Endothelial cell of umbilical vein (primary cell): ENCODE data around the gene CAMSAP1. TPM values are rescaled to one million over a fixed set of nuclear protein-coding genes. Genes with fewer than 3 reads are reported as not detected.

Experiments used
- BruUV-seq: library from RNA; stranded (reverse); fragments of 400-500 nt; replicated peaks from 2 replicates; lab custom pipeline; 2021; lab: Mats Ljungman, UMichigan
- CTCF ChIA-PET: fragments of 300-600, 350-600 bp; sonication (Branson Sonifier 250); formaldehyde crosslinking; loops from one replicate; lab custom pipeline; 2021; ENCODE audit warnings: antibody characterized with exemption, inconsistent platforms; lab: Charles Lee
- POLR2A ChIA-PET: fragments of 300-600, 350-600 bp; sonication (Branson Sonifier 250); formaldehyde crosslinking; loops from one replicate; lab custom pipeline; 2021; ENCODE audit warnings: antibody characterized with exemption, inconsistent platforms; lab: Charles Lee
- DNase-seq: peaks from one replicate; pipeline ENCODE4 v3.0.0-alpha.2; 2011; ENCODE audit warnings: low read depth, low spot score
- FAIRE-seq: peaks from 2 replicates; lab custom pipeline; 2011; peaks lifted over from hg19 to GRCh38; lab: Jason Lieb, UNC
- H2AFZ ChIP-seq: 2 replicates; pipeline ENCODE4 v1.6.0; 2012; ENCODE audit warnings: low read depth, low read length, control low read depth, inconsistent platforms
- H3K27ac ChIP-seq: 2 replicates; pipeline ENCODE4 v1.5.1; 2011; ENCODE audit warnings: low read depth, mild to moderate bottlenecking, control low read depth, low read length, moderate library complexity; ENCODE audit not compliant: insufficient read depth
- H3K27me3 ChIP-seq, 2 experiments: 2 replicates each; pipeline versions ENCODE4 v1.6.0 to v1.6.1; 2011; ENCODE audit warnings: low read length in 2 of 2, mixed read lengths in 1 of 2; ENCODE audit not compliant: control insufficient read depth in 2 of 2, insufficient read depth in 2 of 2
- H3K36me3 ChIP-seq, 2 experiments: 2 replicates in 1 of 2; 3 replicates in 1 of 2; pipeline ENCODE4 v1.5.1; 2011; ENCODE audit warnings: low read length in 2 of 2, mild to moderate bottlenecking in 1 of 2, moderate library complexity in 1 of 2; ENCODE audit not compliant: control insufficient read depth in 2 of 2, insufficient read depth in 2 of 2; ENCODE audit errors: extremely low read depth in 1 of 2
- H3K4me1 ChIP-seq: 3 replicates; pipeline ENCODE4 v1.5.1; 2011; ENCODE audit warnings: mild to moderate bottlenecking, low read length; ENCODE audit not compliant: control insufficient read depth, insufficient read depth; ENCODE audit errors: extremely low read depth
- H3K4me2 ChIP-seq: 2 replicates; pipeline ENCODE4 v1.6.1; 2011; ENCODE audit warnings: low read length, control low read depth, mixed read lengths; ENCODE audit not compliant: insufficient read depth
- H3K4me3 ChIP-seq, 3 experiments: fragments of 200-600 bp in 1 of 3; sonication (generic), shearing (Covaris generic) in 1 of 3; replicated peaks in 1 of 3; 2 replicates each; pipeline ENCODE4 v1.5.1; 2011 to 2016; ENCODE audit warnings: control low read depth in 3 of 3, low read length in 3 of 3, mild to moderate bottlenecking in 2 of 3, inconsistent platforms in 1 of 3, low read depth in 1 of 3, moderate library complexity in 1 of 3; ENCODE audit not compliant: insufficient read depth in 1 of 3
- H3K79me2 ChIP-seq: 2 replicates; pipeline ENCODE4 v1.6.0; 2012; ENCODE audit warnings: low read length, inconsistent platforms; ENCODE audit not compliant: control insufficient read depth, insufficient read depth
- H3K9ac ChIP-seq: replicated peaks from 2 replicates; pipeline ENCODE3; 2011; ENCODE audit warnings: low read length, control low read depth; ENCODE audit not compliant: insufficient read depth; ENCODE audit errors: extremely low read depth
- H3K9me1 ChIP-seq: replicated peaks from 3 replicates; pipeline ENCODE4 v1.6.0; 2011; ENCODE audit warnings: mild to moderate bottlenecking, low read length; ENCODE audit not compliant: control insufficient read depth, insufficient read depth; ENCODE audit errors: extremely low read depth
- H3K9me3 ChIP-seq: replicated peaks from 2 replicates; pipeline ENCODE4 v1.5.1; 2012; ENCODE audit warnings: low read length, inconsistent platforms; ENCODE audit not compliant: control insufficient read depth, insufficient read depth
- H4K20me1 ChIP-seq: replicated peaks from 2 replicates; pipeline ENCODE3; 2011; ENCODE audit warnings: mild to moderate bottlenecking, low read length; ENCODE audit not compliant: control insufficient read depth, insufficient read depth; ENCODE audit errors: extremely low read depth
- EZH2 ChIP-seq: IDR thresholded peaks from 2 replicates; pipeline ENCODE4 v1.6.1; 2012; ENCODE audit warnings: borderline replicate concordance, low read depth, mild to moderate bottlenecking, moderate library complexity, low read length, inconsistent platforms; ENCODE audit not compliant: severe bottlenecking
- FOS ChIP-seq: IDR thresholded peaks from 2 replicates; pipeline ENCODE4 v1.6.1; 2011; ENCODE audit warnings: mild to moderate bottlenecking, low read length, moderate library complexity, borderline replicate concordance; ENCODE audit not compliant: insufficient read depth
- GATA2 ChIP-seq: IDR thresholded peaks from 2 replicates; pipeline ENCODE4 v1.7.0; 2011; ENCODE audit warnings: low read depth, mild to moderate bottlenecking, moderate library complexity, mixed read lengths, low read length; ENCODE audit not compliant: insufficient read length, insufficient read depth
- JUN ChIP-seq: IDR thresholded peaks from 2 replicates; pipeline ENCODE4 v1.6.1; 2011; ENCODE audit warnings: borderline replicate concordance, low read depth; ENCODE audit not compliant: insufficient read length, insufficient read depth
- MYC ChIP-seq: IDR thresholded peaks from one replicate; pipeline ENCODE4 v1.6.1; 2011; ENCODE audit warnings: mild to moderate bottlenecking, low read depth, low read length
- POLR2A ChIP-seq: IDR thresholded peaks from 2 replicates; pipeline ENCODE4 v1.6.1; 2012; ENCODE audit warnings: low read depth, mild to moderate bottlenecking, control low read depth, low read length
- POLR2AphosphoS5 ChIP-seq: IDR thresholded peaks from 2 replicates; pipeline ENCODE4 v1.6.1; 2012; ENCODE audit warnings: low read depth, mild to moderate bottlenecking, control low read depth, low read length, moderate library complexity; ENCODE audit not compliant: insufficient read depth
- dilution Hi-C: fragments of 300-500 bp; cut with MboI; formaldehyde crosslinking; loops from one replicate; pipeline ENCODE4 v1.15.0; 2019; ENCODE audit warnings: low sequenced_read_pairs; ENCODE audit not compliant: extremely low pct_ligation_motif_present
- intact Hi-C: fragments of 100-400 bp; cut with micrococcal nuclease; formaldehyde crosslinking; loops from one replicate; pipeline ENCODE4 v1.10.0; 2022
- polyA plus RNA-seq, 4 experiments: library from polyadenylated mRNA; depleted of rRNA in 3 of 4; stranded (reverse) in 3 of 4; unstranded in 1 of 4; fragments of >200 nt; gene quantifications; 2 replicates each; pipeline versions ENCODE4 v1.2.1 to v1.2.3, GENCODE V29; 2011 to 2012; ENCODE audit warnings: missing spikeins in 1 of 4
- total RNA-seq: library from RNA; stranded (reverse); gene quantifications from 2 replicates; pipeline ENCODE4 v1.2.3, GENCODE V29; 2021
- TF ChIP-seq, protein P1 (sequence below): IDR thresholded peaks from 2 replicates; pipeline ENCODE4 v1.6.1; 2011; ENCODE audit not compliant: insufficient read depth, insufficient read length
- TF ChIP-seq, protein P2 (sequence below), 2 donors: IDR thresholded peaks; 1 replicate in 1 of 2; 2 replicates in 1 of 2; pipeline ENCODE4 v1.5.1; 2011; ENCODE audit warnings: low read length in 2 of 2, mild to moderate bottlenecking in 2 of 2, moderate library complexity in 2 of 2, control low read depth in 1 of 2, inconsistent platforms in 1 of 2, low read depth in 1 of 2; ENCODE audit not compliant: insufficient read depth in 1 of 2; ENCODE audit errors: extremely low read depth in 1 of 2

The CAMSAP1 gene
- total and polyA plus RNA-seq, 2 donors (not counting 3 experiments of a cell fraction or from before 2014, with no cell fraction given): 8.1 to 25.5 TPM

DNA sequence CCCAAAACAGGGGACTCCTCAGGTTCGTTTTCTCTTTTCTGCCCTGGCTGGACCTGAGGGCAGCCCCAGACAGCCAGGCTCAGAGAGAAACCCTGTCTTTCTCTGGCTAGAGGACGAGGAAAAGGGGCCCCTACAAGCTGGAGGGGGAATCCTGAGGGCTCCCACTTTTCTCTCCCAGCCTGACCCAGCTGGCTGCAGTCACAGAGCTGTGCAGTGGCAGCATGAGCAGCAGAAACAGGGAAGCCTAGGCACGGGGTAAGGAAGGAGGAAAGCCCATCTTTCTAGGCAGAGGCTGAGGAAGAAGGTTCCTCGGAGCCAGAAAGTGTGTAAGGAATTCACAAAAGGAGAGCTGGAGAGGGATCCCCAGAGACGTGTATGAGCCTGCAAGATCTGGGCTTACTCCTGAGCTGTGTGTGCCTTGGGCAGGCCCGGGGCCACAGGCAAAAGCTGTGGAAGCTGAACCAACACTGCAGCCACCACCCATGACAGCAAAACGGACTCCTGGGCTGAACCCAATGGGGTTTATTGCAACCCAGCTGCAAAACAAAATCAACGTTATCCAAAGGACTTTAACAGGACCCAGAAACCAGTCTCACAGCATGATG is 16.2 kb downstream of the CAMSAP1 start:
- ChIA-PET CTCF (interaction anchor here (1.0 kb wide), 1 partner anchor 23 kb away, joined by 3 read pairs; no protein-coding TSS in a partner anchor), POLR2A (no interaction called here)
- no peak overlapping the region for H3K4me3 ChIP-seq
- no peaks in the 10 kb centered on the region for H3K9me3 ChIP-seq
- no peak for DNase-seq
- no peak overlapping the region for H2AFZ ChIP-seq
- H3K27ac ChIP-seq: no peak overlapping the region
- no peaks in the 10 kb centered on the region for H3K9me1 ChIP-seq
- peaks cover 98% of the 10 kb centered on the region for H3K79me2 ChIP-seq
- TF ChIP-seq, protein P1, sequence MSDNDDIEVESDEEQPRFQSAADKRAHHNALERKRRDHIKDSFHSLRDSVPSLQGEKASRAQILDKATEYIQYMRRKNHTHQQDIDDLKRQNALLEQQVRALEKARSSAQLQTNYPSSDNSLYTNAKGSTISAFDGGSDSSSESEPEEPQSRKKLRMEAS: no peak
- no peak for TF ChIP-seq GATA2
- TF ChIP-seq POLR2A: no peak
- no peak for TF ChIP-seq JUN
- TF ChIP-seq EZH2: no peak
- no peak for TF ChIP-seq FOS
- no peak for TF ChIP-seq POLR2AphosphoS5
- TF ChIP-seq, protein P2, sequence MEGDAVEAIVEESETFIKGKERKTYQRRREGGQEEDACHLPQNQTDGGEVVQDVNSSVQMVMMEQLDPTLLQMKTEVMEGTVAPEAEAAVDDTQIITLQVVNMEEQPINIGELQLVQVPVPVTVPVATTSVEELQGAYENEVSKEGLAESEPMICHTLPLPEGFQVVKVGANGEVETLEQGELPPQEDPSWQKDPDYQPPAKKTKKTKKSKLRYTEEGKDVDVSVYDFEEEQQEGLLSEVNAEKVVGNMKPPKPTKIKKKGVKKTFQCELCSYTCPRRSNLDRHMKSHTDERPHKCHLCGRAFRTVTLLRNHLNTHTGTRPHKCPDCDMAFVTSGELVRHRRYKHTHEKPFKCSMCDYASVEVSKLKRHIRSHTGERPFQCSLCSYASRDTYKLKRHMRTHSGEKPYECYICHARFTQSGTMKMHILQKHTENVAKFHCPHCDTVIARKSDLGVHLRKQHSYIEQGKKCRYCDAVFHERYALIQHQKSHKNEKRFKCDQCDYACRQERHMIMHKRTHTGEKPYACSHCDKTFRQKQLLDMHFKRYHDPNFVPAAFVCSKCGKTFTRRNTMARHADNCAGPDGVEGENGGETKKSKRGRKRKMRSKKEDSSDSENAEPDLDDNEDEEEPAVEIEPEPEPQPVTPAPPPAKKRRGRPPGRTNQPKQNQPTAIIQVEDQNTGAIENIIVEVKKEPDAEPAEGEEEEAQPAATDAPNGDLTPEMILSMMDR (IDR thresholded peaks at IDR 0.05; ENCODE audit: extremely low read depth in 1 of 2, insufficient read depth in 1 of 2, low read depth in 1 of 2, low read length in 2 of 2): no peak
- no peak for TF ChIP-seq MYC
- peaks cover 15% of the 10 kb centered on the region for H3K4me1 ChIP-seq
- BruUV-seq: no TSS peak
- H3K9ac ChIP-seq: no peak overlapping the region
- no peaks in the 10 kb centered on the region for H3K27me3 ChIP-seq
- no peaks in the 10 kb centered on the region for H3K36me3 ChIP-seq
- H4K20me1 ChIP-seq: peaks cover 8% of the 10 kb centered on the region
- dilution Hi-C loops: no loop called here
- FAIRE-seq: no peak
- no peak overlapping the region for H3K4me2 ChIP-seq
- intact Hi-C loops: no loop called here
